Measurements from ENCODE around the gene PMVK. TPM values are rescaled to one million over a fixed set of nuclear protein-coding genes. Genes with fewer than 3 reads are reported as not detected.

Gene PMVK
- total RNA-seq, 4 donors from 2014 or later: 2.6 to 21.2 (median 6.4) TPM

GRCh38 chr1:154951901-154952657, 15.6 kb upstream of the PMVK start:
- Histone ChIP-seq H3K4me1 (peaks cover 3 to 22% of the 10 kb centered on the region in 2 donors), H3K27ac (no peak overlapping the region), H3K27me3 (no peaks in the 10 kb centered on the region), H3K4me3 (no peak overlapping the region), H3K9me3 (no peaks in the 10 kb centered on the region), H3K36me3 (no peaks in the 10 kb centered on the region)
- no peak for DNase-seq
- TF ChIP-seq POLR2A (IDR thresholded peaks at IDR 0.05) (no peak), CTCF (IDR thresholded peaks at IDR 0.05) (no peak)
- intact Hi-C loops (cut with DNase I; ENCODE audit: low total_unique reads): no loop called here

- Histone ChIP-seq H3K9me3 (no peaks in the 10 kb centered on the region), H3K27ac (no peak overlapping the region), H3K36me3 (no peaks in the 10 kb centered on the region), H3K4me1 (no peaks in the 10 kb centered on the region), H3K27me3 (no peaks in the 10 kb centered on the region), H3K4me3 (no peak overlapping the region)
- TF ChIP-seq POLR2A (IDR thresholded peaks at IDR 0.05) (no peak), CTCF (IDR thresholded peaks at IDR 0.05) (no peak)
- no peak for DNase-seq
- intact Hi-C loops (cut with DNase I; ENCODE audit: low total_unique reads): no loop called here
Measured at GRCh38 chr1:154948079-154948478, 11.6 kb upstream of the PMVK start.

- Histone ChIP-seq H3K27ac (no peak overlapping the region), H3K4me3 (no peak overlapping the region), H3K4me1 (no peaks in the 10 kb centered on the region), H3K27me3 (no peaks in the 10 kb centered on the region), H3K36me3 (no peaks in the 10 kb centered on the region), H3K9me3 (no peaks in the 10 kb centered on the region)
- no peak for DNase-seq
- TF ChIP-seq CTCF (IDR thresholded peaks at IDR 0.05): no peak
- TF ChIP-seq POLR2A (IDR thresholded peaks at IDR 0.05): no peak
- intact Hi-C loops (cut with DNase I; ENCODE audit: low total_unique reads): no loop called here
Measured at GRCh38 chr1:154945962-154946850, 9.7 kb upstream of the PMVK start.

- H3K4me1 ChIP-seq: no peaks in the 10 kb centered on the region
- DNase-seq: no peak
- no peaks in the 10 kb centered on the region for H3K36me3 ChIP-seq
- H3K27ac ChIP-seq: peak overlapping the region in 1 of 2 donors; percentile 5
- no peaks in the 10 kb centered on the region for H3K9me3 ChIP-seq
- TF ChIP-seq CTCF (IDR thresholded peaks at IDR 0.05): no peak
- no peak for TF ChIP-seq POLR2A (IDR thresholded peaks at IDR 0.05)
- no peaks in the 10 kb centered on the region for H3K27me3 ChIP-seq
- intact Hi-C loops (cut with DNase I; ENCODE audit: low total_unique reads): no loop called here
- no peak overlapping the region for H3K4me3 ChIP-seq
Measured at GRCh38 chr1:154945160-154945961, 8.8 kb upstream of the PMVK start.
